SKM-1 (cell line): Measurements from ENCODE around the gene CHTOP.
A peak's percentile ranks its signal among the peaks of the same experiment; 100 is the strongest.
"Not testable (repeated sequence)": the region's sequence is repeated elsewhere in the genome, so short reads cannot be mapped to it uniquely, and the experiment has no call there.

ENCODE experiments used
- DNase-seq: peaks from one replicate; lab custom pipeline; 2025; ENCODE audit not compliant: unreplicated experiment; lab: John Stamatoyannopoulos, UW

The CHTOP gene

DNA sequence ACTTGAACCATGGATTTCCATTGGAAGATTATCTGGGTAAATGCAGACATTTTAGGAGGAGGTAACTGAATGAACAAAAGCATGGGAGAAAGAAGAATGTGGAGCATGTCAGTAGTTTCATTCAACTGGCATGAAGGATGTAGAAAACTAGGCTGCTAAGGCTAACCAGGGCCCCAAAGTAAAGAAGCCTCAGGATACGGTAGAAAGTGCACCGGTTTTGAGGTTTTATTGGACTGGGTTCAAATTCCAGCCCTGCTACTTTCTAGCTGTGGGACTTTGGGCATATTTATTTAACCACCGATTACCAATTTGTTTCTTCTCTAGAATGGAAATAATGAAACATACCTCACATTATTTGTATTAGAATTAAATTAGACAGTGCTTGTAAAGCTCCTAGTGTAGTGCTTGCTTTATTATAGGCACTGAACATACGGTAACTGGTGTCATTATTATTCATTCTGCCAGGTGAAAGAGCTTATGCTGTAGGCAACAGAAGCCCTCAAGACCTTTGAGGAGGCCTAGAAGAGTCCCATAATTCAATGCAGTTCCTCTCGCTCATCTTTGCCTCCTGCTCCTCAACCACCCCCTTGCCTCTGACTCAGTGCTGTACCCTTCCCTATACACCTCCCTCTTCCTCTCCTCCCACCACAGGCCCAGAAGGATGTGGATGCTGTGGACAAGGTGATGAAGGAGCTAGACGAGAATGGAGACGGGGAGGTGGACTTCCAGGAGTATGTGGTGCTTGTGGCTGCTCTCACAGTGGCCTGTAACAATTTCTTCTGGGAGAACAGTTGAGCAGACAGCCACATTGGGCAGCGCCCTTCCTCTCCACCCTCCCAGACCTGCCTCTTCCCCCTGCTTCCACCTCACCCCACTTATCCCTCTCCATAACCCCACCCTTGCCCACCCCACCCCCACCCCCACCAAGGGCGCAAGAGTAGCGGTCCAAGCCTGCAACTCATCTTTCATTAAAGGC, 2.5 kb upstream of the CHTOP start:
- no peak for DNase-seq

DNA sequence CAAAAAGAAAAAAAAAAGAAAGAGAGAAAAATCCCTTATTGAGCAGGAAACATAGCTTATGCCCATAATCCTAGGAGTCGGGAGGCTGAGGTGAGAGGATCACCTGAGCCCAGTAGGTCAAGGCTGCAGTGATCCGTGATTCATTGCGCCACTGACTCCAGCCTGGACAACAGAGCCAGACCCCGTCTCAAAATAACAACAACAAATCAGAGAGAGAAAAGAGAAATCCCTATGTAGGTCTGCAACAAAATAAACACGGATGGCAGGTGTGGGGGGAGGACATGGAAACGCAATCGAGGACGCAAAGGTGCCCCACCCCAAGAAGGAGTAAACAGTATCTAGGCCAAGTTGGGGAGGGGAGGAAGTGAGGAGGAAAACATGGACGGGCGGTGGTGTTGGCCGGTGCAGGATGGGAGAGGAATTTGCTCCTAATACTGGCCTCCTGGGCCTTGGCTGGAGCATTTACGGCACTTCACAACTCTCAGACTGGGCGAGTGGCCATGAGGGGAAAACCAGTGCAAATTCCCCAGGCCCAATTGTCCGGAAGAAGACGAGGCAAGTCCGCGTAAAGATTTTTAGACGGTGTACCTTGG, 609 bp upstream of the CHTOP start:
- no peak for DNase-seq

DNA sequence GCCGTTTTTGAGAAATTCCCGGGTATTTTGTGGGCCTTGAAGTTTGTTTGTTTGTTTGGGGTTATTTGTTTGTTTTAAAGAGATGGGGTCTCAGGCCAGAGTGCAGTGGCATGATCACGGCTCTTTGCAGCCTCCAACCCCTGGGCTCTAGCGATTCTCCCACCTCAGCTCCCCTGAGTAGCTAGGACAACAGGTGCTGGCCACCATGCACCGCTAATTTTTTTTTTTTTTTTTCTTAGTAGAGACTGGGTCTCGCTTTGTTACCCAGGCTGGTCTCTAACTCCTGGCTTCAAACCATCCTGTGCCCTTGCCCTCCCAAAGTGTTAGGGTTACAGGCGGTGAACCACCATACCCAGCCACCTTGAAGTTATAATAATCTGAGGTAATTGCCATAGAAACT, 2.0 kb downstream of the CHTOP start:
- DNase-seq: no peak

DNA sequence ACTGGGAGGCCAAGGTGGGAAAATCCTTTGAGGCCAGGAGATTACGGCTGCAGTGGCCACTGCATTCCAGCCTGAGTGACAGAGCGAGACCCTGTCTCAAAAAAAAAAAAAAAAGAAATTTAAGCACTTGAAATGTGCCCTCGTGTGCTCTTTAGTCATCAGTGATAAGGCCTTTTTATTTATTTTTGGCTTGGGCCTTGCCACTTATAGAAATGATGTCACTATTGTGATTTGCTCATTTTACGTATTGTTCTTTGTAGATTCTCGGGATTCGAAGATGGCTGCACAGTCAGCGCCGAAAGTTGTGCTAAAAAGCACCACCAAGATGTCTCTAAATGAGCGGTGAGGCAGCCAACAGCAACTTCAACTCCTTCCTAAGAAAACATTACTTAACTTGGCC, 2.4 kb downstream of the CHTOP start:
- no peak for DNase-seq

DNA sequence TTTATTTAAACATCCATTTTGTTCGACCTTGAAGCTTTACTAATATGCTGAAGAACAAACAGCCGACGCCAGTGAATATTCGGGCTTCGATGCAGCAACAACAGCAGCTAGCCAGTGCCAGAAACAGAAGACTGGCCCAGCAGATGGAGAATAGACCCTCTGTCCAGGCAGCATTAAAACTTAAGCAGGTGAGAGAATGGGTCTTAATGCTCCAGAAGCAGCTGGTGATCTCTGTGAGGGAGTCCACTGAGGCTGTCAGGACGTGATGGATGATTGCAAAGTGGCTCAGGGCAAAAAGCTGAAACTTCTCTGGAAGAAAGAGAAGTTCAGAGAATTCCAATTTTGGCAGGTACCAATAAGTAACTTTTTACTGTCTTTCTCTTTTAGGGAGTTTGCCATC, 4.4 kb downstream of the CHTOP start:
- no peak for DNase-seq

DNA sequence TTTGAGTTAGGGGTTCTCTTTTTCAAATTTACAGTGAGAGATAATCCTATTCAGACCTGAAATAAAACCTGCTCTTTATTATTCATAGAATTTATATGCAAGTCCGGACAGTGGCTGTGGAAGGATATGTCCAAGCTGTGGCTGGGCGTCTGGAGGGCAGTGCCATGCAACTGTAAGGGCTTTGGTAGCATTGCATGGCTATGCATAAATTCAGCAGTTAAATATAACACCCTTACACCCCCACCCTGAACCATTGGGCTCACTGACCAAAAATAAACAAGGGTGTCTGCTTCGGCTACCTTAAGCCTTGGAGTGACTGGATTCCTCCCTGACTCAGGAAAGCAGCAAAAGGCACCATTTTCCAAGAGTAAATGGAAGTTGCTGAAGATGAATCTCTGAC, 5.4 kb downstream of the CHTOP start:
- no peak for DNase-seq

DNA sequence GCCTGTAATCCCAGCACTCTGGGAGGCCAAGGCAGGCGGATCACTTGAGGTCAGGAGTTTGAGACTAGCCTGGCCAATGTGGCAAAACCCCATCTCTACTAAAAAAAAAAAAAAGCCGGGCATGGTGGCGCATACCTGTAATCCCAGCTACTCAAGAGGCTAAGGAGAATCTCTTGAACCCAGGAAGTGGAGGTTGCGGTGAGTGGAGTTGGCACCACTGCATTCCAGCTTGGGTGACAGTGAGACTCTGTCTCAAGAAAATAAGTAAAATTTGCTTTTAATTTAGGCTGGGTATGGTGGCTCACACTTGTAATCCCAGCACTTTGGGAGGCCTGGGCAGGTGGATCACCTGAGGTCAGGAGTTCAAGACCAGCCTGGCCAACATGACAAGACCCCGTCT, 6.3 kb downstream of the CHTOP start:
- DNase-seq: not testable (repeated sequence)

DNA sequence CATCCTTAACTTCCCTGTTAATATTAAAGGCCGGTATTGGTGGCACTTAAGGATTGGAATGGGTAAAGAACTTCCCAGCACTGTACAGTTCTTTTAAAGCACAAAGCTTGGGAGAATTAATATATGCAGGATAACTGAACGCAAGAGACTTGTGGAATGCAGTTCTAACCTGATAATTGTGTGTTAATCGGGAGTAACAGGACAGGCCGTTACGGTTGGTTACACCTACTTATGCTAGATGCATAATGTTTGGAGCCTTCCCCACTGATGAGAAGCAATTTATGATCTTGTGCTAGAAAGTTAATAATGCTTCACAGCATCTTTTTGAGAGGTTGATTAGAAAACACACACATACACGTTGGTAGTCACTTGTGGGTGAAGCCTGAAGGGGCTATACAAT, 7.0 kb downstream of the CHTOP start:
- no peak for DNase-seq

DNA sequence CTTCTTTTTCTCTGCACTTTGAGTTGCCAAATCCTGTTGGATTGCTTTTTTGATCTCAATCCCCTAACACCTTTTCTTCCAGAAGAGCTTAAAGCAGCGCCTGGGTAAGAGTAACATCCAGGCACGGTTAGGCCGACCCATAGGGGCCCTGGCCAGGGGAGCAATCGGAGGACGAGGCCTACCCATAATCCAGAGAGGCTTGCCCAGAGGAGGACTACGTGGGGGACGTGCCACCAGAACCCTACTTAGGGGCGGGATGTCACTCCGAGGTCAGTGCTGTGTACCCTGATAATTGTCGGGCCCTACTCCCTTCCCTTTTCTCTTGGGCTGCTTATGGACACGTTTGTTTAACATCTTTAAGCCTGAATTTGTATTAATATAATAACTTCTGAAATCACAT, 8.3 kb downstream of the CHTOP start:
- no peak for DNase-seq

DNA sequence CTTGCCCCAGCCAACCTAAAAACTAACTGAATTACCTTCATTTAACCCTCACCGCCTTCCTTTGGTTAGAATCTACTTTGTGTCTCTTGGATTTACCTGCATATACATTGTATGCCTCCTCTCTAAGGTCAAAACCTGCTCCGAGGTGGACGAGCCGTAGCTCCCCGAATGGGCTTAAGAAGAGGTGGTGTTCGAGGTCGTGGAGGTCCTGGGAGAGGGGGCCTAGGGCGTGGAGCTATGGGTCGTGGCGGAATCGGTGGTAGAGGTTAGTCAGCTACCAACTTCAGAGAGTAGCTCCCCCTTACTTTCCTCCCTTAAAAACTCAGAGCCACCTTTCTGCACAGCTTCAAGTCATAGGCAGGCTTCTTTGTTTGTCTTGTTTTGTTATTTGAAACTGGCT, 9.2 kb downstream of the CHTOP start:
- no peak for DNase-seq

DNA sequence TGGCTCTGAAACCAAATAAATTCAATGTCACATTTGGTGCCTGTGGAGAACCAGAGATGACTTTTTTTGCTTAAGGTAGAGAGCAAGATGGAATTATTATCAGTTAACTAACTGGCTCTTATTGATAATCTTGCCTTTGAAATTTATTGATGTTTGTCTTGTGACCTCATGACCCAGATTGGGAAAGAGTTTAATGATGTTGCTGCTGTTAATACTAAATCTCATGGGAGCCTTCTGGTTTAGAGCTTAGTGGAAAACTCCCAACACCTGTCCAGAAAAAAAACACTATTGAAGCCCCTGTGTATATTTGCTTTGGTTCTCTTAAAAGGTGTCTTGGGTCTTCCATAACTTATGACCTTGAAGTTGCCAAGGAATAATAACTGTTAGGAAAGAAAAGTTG, 9.9 kb downstream of the CHTOP start:
- DNase-seq: no peak

DNA sequence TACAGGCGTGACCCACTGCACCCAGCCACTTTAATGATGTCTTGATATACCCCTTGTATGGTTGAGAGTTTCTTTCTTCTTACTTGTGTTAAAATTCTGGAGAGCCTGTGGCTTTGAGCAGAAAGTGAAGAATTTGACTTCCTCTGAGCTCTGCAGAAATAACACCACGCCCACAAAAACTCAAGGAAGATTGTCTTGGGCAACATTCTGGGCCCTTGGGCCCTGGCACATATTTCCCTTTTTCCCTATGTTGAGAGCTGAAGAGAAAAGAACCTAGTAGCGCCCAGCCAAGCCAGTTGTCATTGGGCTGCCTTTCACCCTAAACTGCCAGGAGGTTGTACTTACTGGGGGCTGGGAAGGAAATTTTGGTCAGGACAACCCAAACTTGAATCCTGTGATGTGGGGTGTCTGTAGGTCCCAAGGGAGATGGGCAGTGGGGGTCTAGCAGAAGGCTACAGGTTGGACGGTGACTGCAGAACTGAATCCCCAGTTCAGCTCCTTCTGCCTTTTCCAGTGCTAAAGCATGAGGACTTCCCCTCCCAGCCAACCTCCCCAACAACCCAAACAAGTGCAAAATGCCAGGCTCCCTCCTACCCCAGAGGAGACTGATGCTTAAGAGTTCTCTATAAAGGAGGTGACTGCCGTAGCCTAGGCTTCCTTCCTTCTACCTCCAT, 12.9 kb downstream of the CHTOP start:
- DNase-seq: peak; percentile 36

DNA sequence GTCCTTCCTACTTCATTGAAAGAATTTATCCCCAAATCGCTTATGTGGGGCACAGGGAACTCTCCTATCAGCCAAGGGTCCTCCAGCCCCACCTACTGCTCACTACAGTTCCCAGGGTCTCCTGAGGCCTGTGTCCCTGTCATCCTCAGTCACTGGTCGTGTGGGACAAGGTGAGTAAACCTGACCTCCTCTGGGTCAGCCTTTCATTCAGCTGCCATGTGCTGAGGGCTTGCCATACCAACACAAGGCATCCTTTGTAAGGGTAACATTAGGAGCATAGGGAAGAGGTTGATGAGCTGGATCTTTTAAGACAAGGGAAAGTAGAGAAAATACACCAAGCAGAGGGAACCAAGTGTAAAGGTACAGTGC, 13.5 kb downstream of the CHTOP start:
- DNase-seq: no peak

DNA sequence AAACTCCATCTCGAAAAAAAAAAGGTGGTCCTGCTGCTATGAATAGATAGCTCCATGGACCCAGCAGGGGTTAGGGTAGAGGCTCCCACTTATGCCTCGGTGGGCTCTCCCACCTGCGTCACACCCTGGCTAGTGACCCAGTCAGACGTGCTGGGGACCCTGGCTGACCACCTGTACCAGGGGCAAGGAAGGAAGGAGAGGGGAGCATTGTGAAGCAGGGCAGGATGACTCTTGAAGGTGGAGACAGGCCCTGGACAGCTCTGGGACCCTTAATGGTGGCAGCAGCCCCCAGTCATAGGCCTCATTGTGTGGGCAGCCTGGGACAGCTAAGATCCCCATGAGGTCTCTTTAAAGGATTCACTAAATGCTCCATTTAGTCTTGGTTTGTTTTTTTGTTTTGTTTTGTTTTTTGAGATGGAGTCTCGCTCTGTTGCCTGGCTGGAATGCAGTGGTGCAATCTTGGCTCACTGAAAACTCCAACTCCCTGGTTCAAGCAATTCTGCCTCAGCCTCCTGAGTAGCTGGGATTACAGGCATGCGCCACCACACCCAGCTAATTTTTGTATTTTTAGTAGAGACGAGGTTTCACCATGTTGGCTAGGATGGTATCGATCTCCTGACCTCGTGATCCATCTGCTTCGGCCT, 14.3 kb downstream of the CHTOP start:
- no peak for DNase-seq

DNA sequence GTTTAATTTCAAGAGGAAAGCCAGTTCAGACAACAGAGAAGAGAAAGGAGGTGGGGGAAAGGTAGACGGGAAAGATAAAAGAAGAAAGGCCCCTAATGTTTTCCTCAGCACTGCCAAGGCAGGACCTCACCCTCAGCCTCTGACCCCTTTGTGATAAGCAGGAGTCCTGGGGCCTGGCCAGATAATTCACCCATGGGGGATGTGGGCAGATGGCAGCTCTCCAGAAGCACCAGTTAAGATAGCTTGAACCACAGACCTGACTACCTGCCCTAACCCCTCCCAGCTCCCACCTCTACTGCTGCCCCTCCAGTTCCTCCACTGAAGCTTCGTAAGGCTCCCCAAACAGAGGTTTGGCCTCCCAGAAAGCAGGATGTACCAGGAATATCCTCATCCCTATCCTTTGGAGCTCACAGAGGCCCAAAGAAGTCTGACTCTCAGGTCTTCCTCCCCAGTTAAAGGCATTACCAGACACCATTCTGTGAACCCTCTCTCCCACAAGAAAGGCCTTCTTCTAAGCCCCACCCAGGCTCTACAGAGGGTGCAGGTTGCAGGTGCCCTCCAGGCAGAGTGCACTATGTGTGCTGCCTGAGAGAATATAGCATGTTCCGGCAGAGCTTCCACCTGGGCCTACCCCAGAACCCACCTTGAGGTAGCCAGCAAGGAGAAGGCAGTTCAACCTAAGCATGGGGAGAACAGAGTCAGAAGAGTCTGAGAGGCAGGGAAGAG, 15.4 kb downstream of the CHTOP start:
- no peak for DNase-seq

DNA sequence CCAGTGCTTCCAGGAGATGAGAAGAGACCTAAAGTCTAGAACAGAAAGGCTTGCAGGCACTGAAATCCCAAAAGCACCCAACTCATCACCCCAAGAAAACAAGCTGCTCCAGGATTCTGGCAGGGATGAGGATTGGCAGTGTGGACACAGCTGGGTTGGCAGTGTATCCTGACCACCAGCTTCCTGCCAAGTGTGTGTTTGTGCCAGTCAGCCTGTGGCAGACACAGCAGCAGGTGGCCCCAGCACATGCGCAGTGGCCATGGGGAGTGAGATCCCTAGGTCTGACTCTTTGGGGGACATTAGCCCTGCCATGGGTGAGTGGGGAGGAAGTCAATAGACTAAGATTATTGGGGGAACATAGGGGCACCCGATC, 16.0 kb downstream of the CHTOP start:
- no peak for DNase-seq

DNA sequence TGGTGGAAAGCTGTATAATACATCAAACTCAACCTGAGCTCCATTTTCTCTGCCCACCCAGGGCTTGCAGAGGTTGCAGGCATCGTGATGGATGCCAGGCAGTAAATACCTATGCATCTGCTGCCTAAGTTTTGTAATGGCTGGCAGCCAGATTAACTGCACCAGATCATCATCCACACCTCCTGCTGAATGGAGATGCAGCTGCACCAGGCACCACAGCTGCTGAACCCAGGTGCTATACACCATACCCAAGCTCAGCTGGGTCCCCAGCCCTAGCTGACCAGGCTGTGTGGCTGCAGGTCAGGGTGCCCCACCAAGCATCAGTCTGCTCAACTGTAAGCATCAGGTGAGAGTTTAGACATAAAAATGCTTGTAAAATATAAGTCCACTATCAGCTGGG, 17.9 kb downstream of the CHTOP start:
- no peak for DNase-seq

DNA sequence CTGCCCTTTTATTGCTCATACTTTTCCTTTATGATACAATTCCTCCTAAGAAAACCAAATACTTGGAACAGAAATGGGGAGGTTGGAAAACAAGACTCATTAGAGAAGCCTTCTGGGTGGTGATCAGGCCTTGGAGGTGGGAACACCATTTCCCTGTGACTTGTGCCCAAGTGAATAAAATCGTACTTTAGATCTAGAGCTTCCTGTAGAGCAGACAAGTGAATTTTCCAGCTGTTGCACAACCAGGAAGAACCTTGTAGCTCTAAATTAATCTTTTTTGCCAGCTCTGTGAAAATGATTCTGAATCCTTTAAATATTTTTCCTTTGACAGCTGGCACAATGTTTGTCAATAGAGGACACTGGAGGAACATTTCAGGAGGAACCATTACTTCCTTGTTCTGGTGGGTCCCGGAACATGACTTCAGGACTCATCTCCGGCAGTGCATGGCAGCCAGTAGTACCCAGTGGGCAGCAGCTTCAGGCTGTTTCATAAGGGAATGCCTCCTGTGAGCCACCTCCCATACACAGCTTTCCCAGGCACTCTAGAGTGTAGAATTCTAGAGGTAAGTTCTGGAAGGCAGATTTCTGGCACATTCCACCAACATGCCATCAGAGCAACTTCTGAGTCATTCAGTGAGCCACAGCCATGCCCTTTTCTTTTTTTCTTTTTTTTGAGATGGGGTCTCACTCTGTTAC, 19.1 kb downstream of the CHTOP start:
- no peak for DNase-seq

DNA sequence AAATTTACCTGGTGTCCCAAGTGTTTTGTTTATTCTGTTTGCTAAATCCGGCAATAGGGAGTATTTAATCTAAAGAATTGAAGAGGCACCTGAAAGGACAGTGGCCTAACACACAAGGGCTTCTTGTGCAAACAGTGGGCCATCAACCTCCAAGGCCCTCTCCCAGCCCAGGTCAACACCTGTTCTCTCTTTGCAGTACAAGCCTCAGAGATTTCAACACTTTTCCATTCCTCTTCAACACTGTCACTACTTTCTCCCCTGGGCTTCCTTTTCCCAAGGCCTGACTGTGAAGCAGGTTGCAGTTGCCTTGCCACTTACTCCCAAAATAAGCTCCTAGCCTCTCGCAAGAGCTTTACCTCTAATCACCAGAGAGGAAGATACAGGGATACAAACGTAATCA, 21.5 kb downstream of the CHTOP start:
- no peak for DNase-seq

DNA sequence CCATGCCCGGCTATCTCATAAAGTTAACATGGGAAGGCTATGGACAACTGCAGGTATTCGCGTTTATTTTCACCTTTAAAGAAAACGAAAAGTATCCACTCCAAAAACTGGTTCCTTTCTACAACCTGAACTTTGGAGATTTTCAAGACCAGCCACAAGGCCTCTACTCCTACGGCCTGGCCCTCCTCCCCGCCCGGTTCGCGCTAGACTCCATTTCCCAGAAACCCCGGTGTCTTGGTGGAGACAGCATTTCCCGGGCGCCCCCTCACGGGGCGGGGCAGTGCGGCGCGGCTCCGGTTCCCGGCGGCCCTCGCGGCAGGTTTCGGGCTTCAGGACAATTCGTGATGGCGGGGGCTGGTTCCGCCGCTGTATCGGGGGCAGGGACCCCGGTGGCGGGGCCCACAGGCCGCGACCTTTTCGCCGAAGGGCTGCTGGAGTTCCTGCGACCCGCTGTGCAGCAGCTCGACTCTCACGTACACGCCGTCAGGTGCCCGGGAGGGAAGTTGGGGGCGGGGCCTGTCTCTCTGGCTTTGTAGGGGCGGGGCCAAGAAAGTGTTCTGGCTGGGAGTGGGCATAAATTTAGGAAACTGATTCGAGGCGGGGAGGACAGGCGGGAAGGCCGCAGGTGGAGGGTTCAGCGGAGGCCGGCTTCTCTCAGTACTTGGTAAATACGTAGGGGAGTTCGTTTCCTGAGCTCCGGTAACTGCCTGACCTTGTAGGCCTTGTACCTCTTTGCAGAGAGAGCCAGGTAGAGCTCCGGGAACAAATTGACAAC, 24.7 kb downstream of the CHTOP start, which contains the start of gene SNAPIN:
TSS of gene SNAPIN (plus strand) at position 304 of the 775 bp plus-strand sequence. CDS start at position 345, 41 bp downstream.
- DNase-seq: peak; percentile 91
